Bronchial epithelial cell (primary cell): ENCODE measurements around the gene CHN1. TPM values are rescaled to one million over a fixed set of nuclear protein-coding genes. Genes with fewer than 3 reads are reported as not detected.

Experiments used
- DNase-seq: peaks from one replicate; pipeline ENCODE4 v3.0.0-alpha.2; 2010; ENCODE audit warnings: low read depth
- FAIRE-seq: peaks from 2 replicates; lab custom pipeline; 2011; peaks lifted over from hg19 to GRCh38; lab: Jason Lieb, UNC
- H3K27me3 ChIP-seq: 2 replicates; pipeline ENCODE4 v1.5.1; 2011; ENCODE audit warnings: low read length; ENCODE audit not compliant: control insufficient read depth, insufficient read depth
- H3K36me3 ChIP-seq: 2 replicates; pipeline ENCODE4 v1.5.1; 2011; ENCODE audit warnings: low read length; ENCODE audit not compliant: control insufficient read depth, insufficient read depth
- H3K4me3 ChIP-seq: 2 replicates; pipeline ENCODE4 v1.5.1; 2011; ENCODE audit warnings: mild to moderate bottlenecking, low read depth, low read length, control low read depth
- CTCF ChIP-seq: IDR thresholded peaks from 2 replicates; pipeline ENCODE4 v1.5.1; 2011; ENCODE audit warnings: mild to moderate bottlenecking, moderate library complexity, low read length, control low read depth, inconsistent platforms; ENCODE audit not compliant: insufficient read depth, severe bottlenecking
- total RNA-seq: library from RNA; depleted of rRNA; stranded (reverse); fragments of >200 nt; gene quantifications from 2 replicates; pipeline ENCODE4 v1.2.1, GENCODE V29; 2014

Gene CHN1
- total RNA-seq, 1 donor from 2014 or later, result 2.6 TPM

DNA sequence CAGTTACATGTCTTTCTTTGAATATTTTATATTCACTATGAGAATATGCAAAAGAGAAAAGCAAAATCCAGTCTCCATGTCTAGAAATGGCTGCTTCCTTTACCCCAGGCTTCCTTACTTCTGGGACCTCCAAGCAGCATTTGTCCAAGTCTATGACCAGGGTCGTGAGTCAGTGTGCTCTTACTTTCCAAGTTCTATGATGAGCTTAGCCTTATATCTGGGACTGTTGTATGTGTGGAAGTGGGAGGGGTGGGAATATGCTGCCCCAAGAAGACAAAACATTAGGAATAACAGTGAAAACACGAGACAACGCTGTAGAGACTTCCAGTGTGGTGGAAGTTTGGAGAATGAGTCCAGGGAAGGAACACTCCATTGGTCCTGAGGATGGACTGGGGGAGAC, 219.7 kb downstream of the CHN1 start:
- no peaks in the 10 kb centered on the region for H3K27me3 ChIP-seq
- DNase-seq (no peak), FAIRE-seq (peak; percentile 50)
- no peak for TF ChIP-seq CTCF
- H3K36me3 ChIP-seq, result no peaks in the 10 kb centered on the region
- no peak overlapping the region for H3K4me3 ChIP-seq

DNA sequence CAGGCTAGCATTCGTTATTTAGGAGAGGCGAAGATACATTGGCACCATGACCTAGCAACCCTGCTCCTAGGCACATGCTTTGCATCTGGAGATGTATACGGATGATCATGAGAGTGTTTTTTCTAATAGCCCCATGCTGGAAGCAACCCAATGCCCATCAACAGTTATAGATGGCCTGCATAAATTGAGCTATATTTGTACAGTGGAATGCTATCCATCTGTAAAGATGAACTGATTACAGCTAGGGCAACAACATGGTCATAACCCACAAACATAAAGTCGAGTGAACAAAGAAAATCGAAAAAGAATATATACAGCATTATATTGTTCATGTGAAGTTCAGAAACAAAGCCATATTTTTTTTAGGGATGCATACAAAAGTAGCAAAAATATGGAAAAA, 220.3 kb downstream of the CHN1 start:
- Histone ChIP-seq H3K4me3 (no peak overlapping the region), H3K36me3 (no peaks in the 10 kb centered on the region), H3K27me3 (no peaks in the 10 kb centered on the region)
- TF ChIP-seq CTCF, result no peak
- DNase-seq, result no peak
- FAIRE-seq, result no peak

DNA sequence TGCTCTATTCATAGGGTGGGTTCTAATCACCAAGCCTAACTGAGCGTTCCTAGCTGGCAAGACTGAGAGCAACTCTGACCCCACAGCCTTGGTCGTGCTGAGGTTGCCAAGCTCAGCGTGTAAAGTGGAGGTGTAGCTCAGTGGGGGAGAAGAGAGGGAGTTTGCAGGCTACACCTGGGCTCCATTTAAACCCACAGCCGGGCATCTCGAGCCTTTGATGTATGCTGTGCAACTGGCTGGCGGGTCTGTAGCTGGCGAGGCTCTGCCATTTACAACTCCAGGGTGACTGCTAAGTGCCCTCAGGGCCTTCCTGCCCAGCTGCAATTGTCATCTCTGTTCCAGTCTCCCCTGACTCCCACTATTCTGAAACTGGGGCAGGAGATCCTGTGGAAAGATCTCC, 220.9 kb downstream of the CHN1 start:
- no peak for FAIRE-seq

DNA sequence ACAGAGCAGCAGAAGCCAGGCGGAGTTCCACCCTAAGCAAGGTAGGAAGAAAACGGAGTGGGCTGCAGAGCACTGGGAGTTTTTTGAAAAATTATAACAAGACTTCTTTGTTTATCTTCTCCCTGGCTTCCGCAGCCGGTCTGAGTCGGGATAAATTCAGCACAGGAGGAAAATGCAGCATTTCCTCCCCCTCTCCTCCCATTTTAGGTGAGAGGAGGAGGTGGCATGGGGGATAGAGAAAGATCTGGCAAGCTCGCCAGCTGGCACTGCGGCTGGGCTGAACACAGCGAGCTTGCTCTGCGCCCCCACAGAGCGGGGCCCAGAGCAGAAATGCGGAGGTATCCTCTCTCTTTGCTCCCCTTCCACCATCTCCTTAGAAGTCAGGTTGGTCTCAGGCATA, 223.2 kb downstream of the CHN1 start:
- FAIRE-seq, result no peak
- no peak for DNase-seq
- Histone ChIP-seq H3K4me3 (no peak overlapping the region), H3K27me3 (no peaks in the 10 kb centered on the region), H3K36me3 (no peaks in the 10 kb centered on the region)
- TF ChIP-seq CTCF, result no peak

More for the DNA sequence above, 220.9 kb downstream of the CHN1 start:
- Histone ChIP-seq H3K4me3 (no peak overlapping the region), H3K27me3 (no peaks in the 10 kb centered on the region), H3K36me3 (no peaks in the 10 kb centered on the region)
- no peak for DNase-seq
- no peak for TF ChIP-seq CTCF

- FAIRE-seq, result no peak
- no peak for TF ChIP-seq CTCF
- Histone ChIP-seq H3K36me3 (no peaks in the 10 kb centered on the region), H3K27me3 (no peaks in the 10 kb centered on the region), H3K4me3 (no peak overlapping the region)
- no peak for DNase-seq
These were observed 223.9 kb downstream of the CHN1 start for GRCh38 chr2:174781298-174781697.

GRCh38 chr2:174780856-174781255, 224.3 kb downstream of the CHN1 start:
- FAIRE-seq (no peak), DNase-seq (no peak)
- TF ChIP-seq CTCF, result no peak
- Histone ChIP-seq H3K4me3 (no peak overlapping the region), H3K27me3 (no peaks in the 10 kb centered on the region), H3K36me3 (no peaks in the 10 kb centered on the region)
